ENCODE measurements around the gene MGME1. TPM values are rescaled to one million over a fixed set of nuclear protein-coding genes. Genes with fewer than 3 reads are reported as not detected.

MGME1 gene
- total and polyA plus RNA-seq, 3 experiments from 2014 or later, result 11.9 to 31.8 (median 29.2) TPM

DNA sequence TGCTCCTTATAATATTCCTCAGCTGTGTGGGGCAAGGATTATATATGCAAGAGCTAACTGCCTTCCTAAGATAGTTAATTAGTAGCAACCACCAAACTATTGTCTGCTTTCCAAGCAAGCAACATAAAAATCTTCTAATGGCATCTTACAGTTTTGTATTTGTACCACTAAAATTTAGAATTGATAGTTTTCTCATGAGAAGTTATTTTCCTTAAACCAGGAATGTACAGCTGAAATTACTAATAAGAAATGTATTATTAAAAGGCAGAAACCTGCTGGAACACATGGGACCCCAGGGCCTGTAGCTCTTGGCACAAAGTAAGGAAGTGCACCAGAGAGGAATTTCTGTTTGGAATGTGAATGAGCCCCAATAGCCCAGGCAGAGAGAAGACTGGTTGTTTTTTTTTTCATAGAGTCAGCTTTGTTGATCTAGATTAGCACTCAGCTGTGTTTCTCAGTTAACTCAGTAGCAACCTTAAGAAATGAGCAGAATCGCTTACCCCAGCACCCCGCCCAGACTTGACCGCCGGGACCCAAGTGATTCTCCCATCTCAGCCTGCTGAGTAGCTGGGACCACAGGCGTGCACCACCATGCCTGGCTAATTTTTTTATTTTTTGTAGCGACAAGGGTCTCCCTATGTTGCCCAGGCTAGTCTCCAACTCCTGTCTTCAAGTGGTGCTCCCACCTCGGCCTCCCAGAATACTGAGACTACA is 2.6 kb downstream of the MGME1 start:
- CTCF ChIA-PET, result interaction anchor here (1.5 to 2.3 kb wide), 2 partner anchors 24 to 289 kb away, joined by 6 to 7 read pairs; partner anchors contain the start of gene RRBP1
- no peaks in the 10 kb centered on the region for H3K36me3 ChIP-seq (ENCODE audit: insufficient read depth, low read length)
- peak overlapping the region; percentile 15 to 99 (median 74) for H3K27ac Mint-ChIP-seq
- H3K4me3 Mint-ChIP-seq, result peak overlapping the region; percentile 69 to 97 (median 94)
- peaks cover 48 to 69% (median 69%) of the 10 kb centered on the region in 3 donors for H3K4me1 Mint-ChIP-seq
- no peaks in the 10 kb centered on the region for H3K27me3 ChIP-seq (ENCODE audit: insufficient read depth, low read length, poor library complexity, severe bottlenecking)
- peaks cover 0 to 47% (median 2%) of the 10 kb centered on the region in 3 donors for H3K36me3 Mint-ChIP-seq
- no peak for DNase-seq
- no peaks in the 10 kb centered on the region for H3K9me3 ChIP-seq (ENCODE audit: low read length)
- POLR2A ChIA-PET, result interaction anchor here (0.7 kb wide), 1 partner anchor 26 kb away, joined by 4 read pairs; no protein-coding TSS in a partner anchor
- H3K4me3 ChIP-seq (ENCODE audit: low read length), result peak overlapping the region; percentile 95
- no peaks in the 10 kb centered on the region for H3K27me3 Mint-ChIP-seq
- peak overlapping the region; percentile 90 for H3K27ac ChIP-seq (ENCODE audit: low read depth, low read length)
- H3K4me1 ChIP-seq (ENCODE audit: insufficient read depth, low read length), result peaks cover 36% of the 10 kb centered on the region
- H3K9me3 Mint-ChIP-seq, result no peaks in the 10 kb centered on the region

DNA sequence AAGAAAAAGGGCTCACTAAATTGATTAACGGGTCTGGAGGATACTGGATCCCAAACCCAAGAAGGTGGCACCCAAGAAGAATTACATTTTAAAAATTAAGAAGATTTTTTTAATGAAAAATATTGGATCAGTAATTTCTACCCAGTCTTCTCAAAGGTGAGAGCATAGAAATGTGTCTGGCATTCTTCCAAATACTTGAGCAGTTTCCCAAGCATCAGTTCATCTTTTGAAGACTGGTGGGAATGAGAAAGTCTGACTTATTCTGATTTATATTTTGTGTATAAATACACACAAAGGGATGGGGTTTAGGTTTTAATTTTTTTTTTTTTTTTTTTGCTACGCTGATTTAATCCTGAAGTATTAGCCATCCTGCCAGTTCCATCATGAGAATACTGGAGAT is 3.3 kb downstream of the MGME1 start:
- Histone ChIP-seq H3K36me3 (ENCODE audit: insufficient read depth, low read length) (no peaks in the 10 kb centered on the region), H3K27me3 (ENCODE audit: insufficient read depth, low read length, poor library complexity, severe bottlenecking) (no peaks in the 10 kb centered on the region), H3K27ac (ENCODE audit: low read depth, low read length) (peak overlapping the region; percentile 90), H3K4me3 (ENCODE audit: low read length) (no peak overlapping the region), H3K4me1 (ENCODE audit: insufficient read depth, low read length) (peaks cover 34% of the 10 kb centered on the region), H3K9me3 (ENCODE audit: low read length) (no peaks in the 10 kb centered on the region)
- no peaks in the 10 kb centered on the region for H3K27me3 Mint-ChIP-seq
- peaks cover 0 to 47% (median 3%) of the 10 kb centered on the region in 3 donors for H3K36me3 Mint-ChIP-seq
- peaks cover 41 to 63% (median 63%) of the 10 kb centered on the region in 3 donors for H3K4me1 Mint-ChIP-seq
- peak overlapping the region; percentile 66 to 97 (median 92) for H3K4me3 Mint-ChIP-seq
- ChIA-PET POLR2A (interaction anchor here (0.7 kb wide), 1 partner anchor 26 kb away, joined by 4 read pairs; no protein-coding TSS in a partner anchor), CTCF (no interaction called here)
- peak overlapping the region in 7 of 8 donors; percentile 3 to 97 (median 79) for H3K27ac Mint-ChIP-seq
- no peaks in the 10 kb centered on the region for H3K9me3 Mint-ChIP-seq
- DNase-seq, result no peak

- H3K9me3 ChIP-seq (ENCODE audit: low read length), result no peaks in the 10 kb centered on the region
- Mint-ChIP-seq H3K27ac (peak overlapping the region in 2 of 8 donors; percentile 4 to 31), H3K27me3 (no peaks in the 10 kb centered on the region), H3K4me3 (no peak overlapping the region), H3K4me1 (peaks cover 23 to 46% (median 38%) of the 10 kb centered on the region in 3 donors), H3K36me3 (peaks cover 3 to 35% (median 8%) of the 10 kb centered on the region in 3 donors), H3K9me3 (no peaks in the 10 kb centered on the region)
- H3K4me3 ChIP-seq (ENCODE audit: low read length), result no peak overlapping the region
- POLR2A ChIA-PET, result no interaction called here
- H3K27me3 ChIP-seq (ENCODE audit: insufficient read depth, low read length, poor library complexity, severe bottlenecking), result no peaks in the 10 kb centered on the region
- H3K4me1 ChIP-seq (ENCODE audit: insufficient read depth, low read length), result peaks cover 18% of the 10 kb centered on the region
- H3K27ac ChIP-seq (ENCODE audit: low read depth, low read length), result no peak overlapping the region
- H3K36me3 ChIP-seq (ENCODE audit: insufficient read depth, low read length), result no peaks in the 10 kb centered on the region
- no peak for DNase-seq
- CTCF ChIA-PET, result no interaction called here
Observed at GRCh38 chr20:17976305-17976704, 7.5 kb downstream of the MGME1 start.

GRCh38 chr20:17985388-17986018 is 16.7 kb downstream of the MGME1 start:
- H3K27ac Mint-ChIP-seq, result no peak overlapping the region
- H3K9me3 Mint-ChIP-seq, result no peaks in the 10 kb centered on the region
- DNase-seq, result no peak
- Histone ChIP-seq H3K36me3 (ENCODE audit: insufficient read depth, low read length) (no peaks in the 10 kb centered on the region), H3K27me3 (ENCODE audit: insufficient read depth, low read length, poor library complexity, severe bottlenecking) (no peaks in the 10 kb centered on the region), H3K9me3 (ENCODE audit: low read length) (no peaks in the 10 kb centered on the region), H3K4me1 (ENCODE audit: insufficient read depth, low read length) (peaks cover 13% of the 10 kb centered on the region), H3K27ac (ENCODE audit: low read depth, low read length) (no peak overlapping the region), H3K4me3 (ENCODE audit: low read length) (no peak overlapping the region)
- ChIA-PET POLR2A (interaction anchor here (0.5 kb wide), 1 partner anchor 506 kb away, joined by 5 read pairs; no protein-coding TSS in a partner anchor), CTCF (no interaction called here)
- no peak overlapping the region for H3K4me3 Mint-ChIP-seq
- H3K4me1 Mint-ChIP-seq, result peaks cover 13 to 29% (median 17%) of the 10 kb centered on the region in 3 donors
- peaks cover 3 to 45% (median 12%) of the 10 kb centered on the region in 3 donors for H3K36me3 Mint-ChIP-seq
- no peaks in the 10 kb centered on the region for H3K27me3 Mint-ChIP-seq

GRCh38 chr20:17987988-17988387 is 19.2 kb downstream of the MGME1 start:
- ChIA-PET CTCF (no interaction called here), POLR2A (interaction anchor here (0.6 kb wide), 1 partner anchor 10 kb away, joined by 3 read pairs; no protein-coding TSS in a partner anchor)
- Mint-ChIP-seq H3K4me3 (peak overlapping the region in 1 of 7 donors; percentile 59), H3K36me3 (peaks cover 0 to 41% (median 6%) of the 10 kb centered on the region in 3 donors), H3K27me3 (no peaks in the 10 kb centered on the region), H3K4me1 (peaks cover 13 to 23% (median 17%) of the 10 kb centered on the region in 3 donors), H3K27ac (peak overlapping the region in 4 of 8 donors; percentile 35 to 86 (median 68)), H3K9me3 (no peaks in the 10 kb centered on the region)
- peak in 2 of 5 donors; percentile 45 to 74 for DNase-seq
- peaks cover 13% of the 10 kb centered on the region for H3K4me1 ChIP-seq (ENCODE audit: insufficient read depth, low read length)
- H3K27me3 ChIP-seq (ENCODE audit: insufficient read depth, low read length, poor library complexity, severe bottlenecking), result no peaks in the 10 kb centered on the region
- no peak overlapping the region for H3K27ac ChIP-seq (ENCODE audit: low read depth, low read length)
- no peaks in the 10 kb centered on the region for H3K36me3 ChIP-seq (ENCODE audit: insufficient read depth, low read length)
- no peaks in the 10 kb centered on the region for H3K9me3 ChIP-seq (ENCODE audit: low read length)
- H3K4me3 ChIP-seq (ENCODE audit: low read length), result no peak overlapping the region

- H3K27me3 ChIP-seq (ENCODE audit: insufficient read depth, low read length, poor library complexity, severe bottlenecking), result no peaks in the 10 kb centered on the region
- H3K4me3 ChIP-seq (ENCODE audit: low read length), result no peak overlapping the region
- H3K9me3 Mint-ChIP-seq, result no peaks in the 10 kb centered on the region
- H3K27ac Mint-ChIP-seq, result no peak overlapping the region
- H3K4me1 Mint-ChIP-seq, result peaks cover 7 to 11% (median 10%) of the 10 kb centered on the region in 3 donors
- no peaks in the 10 kb centered on the region for H3K36me3 ChIP-seq (ENCODE audit: insufficient read depth, low read length)
- H3K9me3 ChIP-seq (ENCODE audit: low read length), result no peaks in the 10 kb centered on the region
- peaks cover 13% of the 10 kb centered on the region for H3K4me1 ChIP-seq (ENCODE audit: insufficient read depth, low read length)
- no peak for DNase-seq
- peaks cover 0 to 31% (median 5%) of the 10 kb centered on the region in 3 donors for H3K36me3 Mint-ChIP-seq
- H3K27ac ChIP-seq (ENCODE audit: low read depth, low read length), result no peak overlapping the region
- H3K4me3 Mint-ChIP-seq, result no peak overlapping the region
- ChIA-PET CTCF (interaction anchor here (1.4 kb wide), 1 partner anchor 307 kb away, joined by 3 read pairs; no protein-coding TSS in a partner anchor), POLR2A (interaction anchor here (0.6 kb wide), 1 partner anchor 375 kb away, joined by 3 read pairs; no protein-coding TSS in a partner anchor)
- no peaks in the 10 kb centered on the region for H3K27me3 Mint-ChIP-seq
Observed at GRCh38 chr20:17990278-17990972, 21.6 kb downstream of the MGME1 start.

DNA sequence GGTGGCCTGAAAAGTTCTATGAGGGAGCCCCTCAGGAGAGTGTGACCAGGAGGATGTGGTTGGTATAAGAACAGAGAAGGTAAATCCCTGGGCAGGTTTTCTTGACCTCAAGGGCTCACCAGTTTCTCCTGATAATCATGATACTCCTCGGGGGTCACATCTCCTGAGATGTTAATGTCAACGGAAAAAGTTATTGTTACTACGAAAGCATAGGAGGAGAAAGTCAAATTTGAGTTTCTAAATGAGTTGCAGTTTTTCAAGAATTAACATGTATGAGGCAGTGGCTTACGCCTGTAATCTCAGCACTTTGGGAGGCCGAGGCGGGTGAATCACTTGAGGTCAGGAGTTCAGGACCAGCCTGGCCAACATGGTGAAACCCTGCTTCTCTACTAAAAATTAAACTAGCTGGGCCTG is 23.4 kb downstream of the MGME1 start:
- H3K9me3 Mint-ChIP-seq, result no peaks in the 10 kb centered on the region
- peak overlapping the region in 4 of 8 donors; percentile 15 to 50 (median 32) for H3K27ac Mint-ChIP-seq
- peaks cover 14 to 18% (median 14%) of the 10 kb centered on the region in 3 donors for H3K4me1 Mint-ChIP-seq
- H3K27me3 Mint-ChIP-seq, result no peaks in the 10 kb centered on the region
- Histone ChIP-seq H3K36me3 (ENCODE audit: insufficient read depth, low read length) (no peaks in the 10 kb centered on the region), H3K27ac (ENCODE audit: low read depth, low read length) (no peak overlapping the region), H3K4me1 (ENCODE audit: insufficient read depth, low read length) (peaks cover 16% of the 10 kb centered on the region), H3K4me3 (ENCODE audit: low read length) (no peak overlapping the region), H3K27me3 (ENCODE audit: insufficient read depth, low read length, poor library complexity, severe bottlenecking) (no peaks in the 10 kb centered on the region), H3K9me3 (ENCODE audit: low read length) (no peaks in the 10 kb centered on the region)
- CTCF ChIA-PET, result interaction anchor here (0.6 to 1.8 kb wide), 2 partner anchors 276 to 486 kb away, joined by 3 to 7 read pairs; no protein-coding TSS in a partner anchor
- H3K36me3 Mint-ChIP-seq, result peaks cover 0 to 26% (median 5%) of the 10 kb centered on the region in 3 donors
- H3K4me3 Mint-ChIP-seq, result peak overlapping the region in 1 of 7 donors; percentile 13
- POLR2A ChIA-PET, result no interaction called here
- DNase-seq, result no peak
